ENCODE measurements around the gene DCAF8.

The DCAF8 gene

DNA sequence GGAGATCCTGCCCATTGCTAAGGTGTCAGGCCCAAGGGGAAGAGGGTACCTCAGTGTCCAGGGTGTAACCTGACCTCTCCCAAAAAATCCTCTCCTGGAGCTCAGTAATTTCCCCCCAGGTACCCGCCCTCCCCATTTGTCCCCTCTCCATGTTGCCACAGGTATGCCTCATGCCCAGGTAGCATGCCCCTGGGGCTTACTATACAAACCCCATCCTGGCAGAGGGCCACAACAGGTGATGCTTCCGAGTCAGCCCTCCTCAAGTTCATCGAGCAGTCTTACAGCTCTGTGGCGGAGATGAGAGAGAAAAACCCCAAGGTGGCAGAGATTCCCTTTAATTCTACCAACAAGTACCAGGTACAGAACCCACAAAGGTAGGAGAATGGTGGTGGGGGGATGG lies 95.3 kb downstream of the DCAF8 start:
- no peak overlapping the region for H3K27ac ChIP-seq (replicated peaks)
- DNase-seq (ENCODE audit: low read depth in 1 of 2, low spot score in 1 of 2) = no peak
- no peaks in the 10 kb centered on the region for H3K27me3 ChIP-seq (ENCODE audit: insufficient read depth, poor library complexity, severe bottlenecking)
- no peak overlapping the region for H3K4me3 ChIP-seq (replicated peaks; ENCODE audit: insufficient read depth, low read length)
- TF ChIP-seq, protein P1, sequence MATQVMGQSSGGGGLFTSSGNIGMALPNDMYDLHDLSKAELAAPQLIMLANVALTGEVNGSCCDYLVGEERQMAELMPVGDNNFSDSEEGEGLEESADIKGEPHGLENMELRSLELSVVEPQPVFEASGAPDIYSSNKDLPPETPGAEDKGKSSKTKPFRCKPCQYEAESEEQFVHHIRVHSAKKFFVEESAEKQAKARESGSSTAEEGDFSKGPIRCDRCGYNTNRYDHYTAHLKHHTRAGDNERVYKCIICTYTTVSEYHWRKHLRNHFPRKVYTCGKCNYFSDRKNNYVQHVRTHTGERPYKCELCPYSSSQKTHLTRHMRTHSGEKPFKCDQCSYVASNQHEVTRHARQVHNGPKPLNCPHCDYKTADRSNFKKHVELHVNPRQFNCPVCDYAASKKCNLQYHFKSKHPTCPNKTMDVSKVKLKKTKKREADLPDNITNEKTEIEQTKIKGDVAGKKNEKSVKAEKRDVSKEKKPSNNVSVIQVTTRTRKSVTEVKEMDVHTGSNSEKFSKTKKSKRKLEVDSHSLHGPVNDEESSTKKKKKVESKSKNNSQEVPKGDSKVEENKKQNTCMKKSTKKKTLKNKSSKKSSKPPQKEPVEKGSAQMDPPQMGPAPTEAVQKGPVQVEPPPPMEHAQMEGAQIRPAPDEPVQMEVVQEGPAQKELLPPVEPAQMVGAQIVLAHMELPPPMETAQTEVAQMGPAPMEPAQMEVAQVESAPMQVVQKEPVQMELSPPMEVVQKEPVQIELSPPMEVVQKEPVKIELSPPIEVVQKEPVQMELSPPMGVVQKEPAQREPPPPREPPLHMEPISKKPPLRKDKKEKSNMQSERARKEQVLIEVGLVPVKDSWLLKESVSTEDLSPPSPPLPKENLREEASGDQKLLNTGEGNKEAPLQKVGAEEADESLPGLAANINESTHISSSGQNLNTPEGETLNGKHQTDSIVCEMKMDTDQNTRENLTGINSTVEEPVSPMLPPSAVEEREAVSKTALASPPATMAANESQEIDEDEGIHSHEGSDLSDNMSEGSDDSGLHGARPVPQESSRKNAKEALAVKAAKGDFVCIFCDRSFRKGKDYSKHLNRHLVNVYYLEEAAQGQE (IDR thresholded peaks at IDR 0.05; ENCODE audit: insufficient replicate concordance, low read depth) = no peak
- no peak for TF ChIP-seq SPI1 (IDR thresholded peaks at IDR 0.05; ENCODE audit: borderline replicate concordance, low read depth)
- no peak for TF ChIP-seq GABPA (IDR thresholded peaks at IDR 0.05; ENCODE audit: low read depth)
- no peak for TF ChIP-seq CTCF (IDR thresholded peaks at IDR 0.05; ENCODE audit: insufficient read depth, low read length)
- TF ChIP-seq POLR2AphosphoS5 (IDR thresholded peaks at IDR 0.05; ENCODE audit: low read depth) = no peak

DNA sequence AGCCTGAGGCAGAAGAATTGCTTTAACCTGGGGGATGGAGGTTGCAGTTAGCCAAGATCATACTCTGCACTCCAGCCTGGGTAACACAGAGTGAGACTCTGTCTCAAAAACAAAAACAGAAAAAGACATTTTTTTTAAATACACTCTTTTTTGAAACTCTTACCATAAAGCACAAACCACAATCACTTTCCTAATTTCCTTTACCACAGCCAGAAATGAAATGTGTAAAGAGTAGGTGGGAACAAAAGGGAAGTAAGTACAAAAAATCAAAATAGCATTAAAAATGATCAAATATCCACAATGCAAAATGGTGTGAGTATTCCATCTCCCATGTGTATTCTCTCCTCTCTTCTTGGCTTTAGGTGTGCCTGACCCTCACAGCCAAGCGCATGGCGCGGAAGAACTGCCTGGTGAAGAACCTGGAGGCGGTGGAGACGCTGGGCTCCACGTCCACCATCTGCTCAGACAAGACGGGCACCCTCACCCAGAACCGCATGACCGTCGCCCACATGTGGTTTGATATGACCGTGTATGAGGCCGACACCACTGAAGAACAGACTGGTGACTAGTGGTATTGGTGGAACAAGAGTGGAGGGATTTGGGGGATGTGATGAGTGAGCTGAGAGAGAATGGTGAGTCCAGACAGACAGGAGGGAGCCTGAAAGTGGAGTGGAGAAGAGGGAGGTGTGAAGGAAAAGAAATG lies 96.0 kb downstream of the DCAF8 start:
- no peak for TF ChIP-seq CTCF (IDR thresholded peaks at IDR 0.05; ENCODE audit: insufficient read depth, low read length)
- TF ChIP-seq POLR2AphosphoS5 (IDR thresholded peaks at IDR 0.05; ENCODE audit: low read depth) = no peak
- TF ChIP-seq GABPA (IDR thresholded peaks at IDR 0.05; ENCODE audit: low read depth) = no peak
- no peak overlapping the region for H3K27ac ChIP-seq (replicated peaks)
- peak in 1 of 2 experiments; percentile 59 for DNase-seq (ENCODE audit: low read depth in 1 of 2, low spot score in 1 of 2)
- no peaks in the 10 kb centered on the region for H3K27me3 ChIP-seq (ENCODE audit: insufficient read depth, poor library complexity, severe bottlenecking)
- H3K4me3 ChIP-seq (replicated peaks; ENCODE audit: insufficient read depth, low read length) = no peak overlapping the region

Data from HL-60 (cell line).